ENCODE results near the gene DNAJB4. TPM values are rescaled to one million over a fixed set of nuclear protein-coding genes. Genes with fewer than 3 reads are reported as not detected.

DNAJB4 gene
- total and polyA plus RNA-seq, 7 donors: 34.9 to 209 (median 107) TPM

DNA sequence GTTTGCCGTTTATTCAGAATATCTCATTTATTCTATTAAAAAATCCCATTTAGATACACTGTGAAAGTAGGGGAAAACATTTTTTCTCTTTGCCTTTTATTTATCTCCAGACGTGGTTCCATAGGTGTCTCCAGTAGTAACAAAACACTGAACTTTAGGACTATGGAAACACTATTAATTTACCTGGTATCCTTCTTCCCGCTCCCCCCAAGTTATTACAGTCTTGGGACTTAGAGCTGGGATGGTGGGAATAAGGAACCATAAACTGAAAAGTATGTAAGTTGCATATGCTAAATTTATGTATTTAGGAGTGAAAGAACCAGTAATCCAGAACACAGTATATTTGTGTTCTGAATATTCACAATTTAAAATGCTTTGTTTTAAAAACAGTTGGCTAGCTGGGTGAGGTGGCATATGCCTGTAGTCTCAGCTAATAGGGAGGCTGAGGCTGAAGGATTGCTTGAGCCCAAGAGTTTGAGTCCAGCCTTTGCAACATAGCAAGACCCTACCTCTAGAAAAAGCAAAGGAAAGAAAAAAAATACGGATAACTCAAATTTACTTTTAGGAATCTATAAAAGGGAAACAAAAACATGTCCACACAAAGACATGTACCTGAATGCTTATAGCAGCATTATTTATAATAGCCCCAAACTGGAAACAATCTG lies 3.1 kb downstream of the DNAJB4 start:
- DNase-seq: no peak
- Histone ChIP-seq H3K36me3 (ENCODE audit: insufficient read depth in 1 of 2, low read depth in 1 of 2) (peaks cover 0 to 2% of the 10 kb centered on the region in 2 donors), H3K9me3 (no peaks in the 10 kb centered on the region), H3K4me3 (peak overlapping the region; percentile 69), H3K27ac (peak overlapping the region; percentile 95), H3K27me3 (ENCODE audit: insufficient read depth in 3 of 3, low read length in 2 of 3) (no peaks in the 10 kb centered on the region), H3K4me1 (peaks cover 49% of the 10 kb centered on the region)
- ATAC-seq: no peak
- 51 to 58% (median 51%) methylated on average over 4 of the region's 4 CpGs for WGBS, 3 donors
- intact Hi-C loops (cut with DNase I): loop anchor here (5.0 to 10.0 kb wide), 3 partner anchors 54 to 107 kb away; no protein-coding TSS in a partner anchor
- TF ChIP-seq, protein P1, sequence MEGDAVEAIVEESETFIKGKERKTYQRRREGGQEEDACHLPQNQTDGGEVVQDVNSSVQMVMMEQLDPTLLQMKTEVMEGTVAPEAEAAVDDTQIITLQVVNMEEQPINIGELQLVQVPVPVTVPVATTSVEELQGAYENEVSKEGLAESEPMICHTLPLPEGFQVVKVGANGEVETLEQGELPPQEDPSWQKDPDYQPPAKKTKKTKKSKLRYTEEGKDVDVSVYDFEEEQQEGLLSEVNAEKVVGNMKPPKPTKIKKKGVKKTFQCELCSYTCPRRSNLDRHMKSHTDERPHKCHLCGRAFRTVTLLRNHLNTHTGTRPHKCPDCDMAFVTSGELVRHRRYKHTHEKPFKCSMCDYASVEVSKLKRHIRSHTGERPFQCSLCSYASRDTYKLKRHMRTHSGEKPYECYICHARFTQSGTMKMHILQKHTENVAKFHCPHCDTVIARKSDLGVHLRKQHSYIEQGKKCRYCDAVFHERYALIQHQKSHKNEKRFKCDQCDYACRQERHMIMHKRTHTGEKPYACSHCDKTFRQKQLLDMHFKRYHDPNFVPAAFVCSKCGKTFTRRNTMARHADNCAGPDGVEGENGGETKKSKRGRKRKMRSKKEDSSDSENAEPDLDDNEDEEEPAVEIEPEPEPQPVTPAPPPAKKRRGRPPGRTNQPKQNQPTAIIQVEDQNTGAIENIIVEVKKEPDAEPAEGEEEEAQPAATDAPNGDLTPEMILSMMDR (IDR thresholded peaks at IDR 0.05): no peak

DNA sequence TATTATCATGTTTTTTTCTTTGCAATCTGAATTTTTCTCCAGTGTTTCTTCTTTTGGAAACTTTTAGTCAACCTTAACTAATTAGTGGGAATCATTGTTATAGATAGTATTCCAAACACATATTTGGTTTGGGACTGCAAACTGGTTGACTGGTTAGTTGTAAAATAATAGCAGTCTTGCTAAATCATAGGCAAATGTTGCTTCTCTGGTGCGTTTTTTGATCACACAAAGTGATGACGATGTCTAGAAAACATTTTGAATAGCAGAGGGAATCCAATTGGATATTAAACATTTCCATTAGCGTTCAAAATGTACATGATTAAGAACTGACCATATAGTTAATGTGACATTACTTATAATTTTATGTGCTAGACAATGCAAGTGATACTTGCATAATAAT lies 4.5 kb downstream of the DNAJB4 start:
- 46 to 57% (median 50%) methylated on average over 3 of the region's 3 CpGs for WGBS, 3 donors

DNA sequence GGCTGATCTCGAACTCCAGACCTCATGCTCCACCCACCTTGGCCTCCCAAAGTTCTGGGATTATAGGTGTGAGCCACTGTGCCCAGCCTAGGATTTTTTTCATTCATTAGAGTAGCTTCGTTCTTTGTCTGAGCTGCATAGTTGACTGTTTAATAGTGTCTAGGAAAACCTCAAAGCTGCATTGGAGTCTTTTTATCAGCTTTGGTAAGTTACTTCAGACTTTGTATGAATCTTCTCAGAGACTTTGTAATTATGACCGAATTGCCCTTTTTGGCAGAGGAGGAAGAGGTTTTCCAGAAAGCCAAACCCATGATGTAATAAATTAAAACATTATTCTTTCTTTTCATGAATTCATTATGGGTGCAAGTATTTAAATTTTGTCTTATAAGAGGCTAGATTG lies 5.1 kb downstream of the DNAJB4 start:
- Histone ChIP-seq H3K36me3 (ENCODE audit: insufficient read depth in 1 of 2, low read depth in 1 of 2) (peaks cover 0 to 22% of the 10 kb centered on the region in 2 donors), H3K4me3 (peak overlapping the region; percentile 69), H3K27me3 (ENCODE audit: insufficient read depth in 3 of 3, low read length in 2 of 3) (no peaks in the 10 kb centered on the region), H3K4me1 (peaks cover 56% of the 10 kb centered on the region), H3K27ac (peak overlapping the region; percentile 61), H3K9me3 (no peaks in the 10 kb centered on the region)
- DNase-seq (no peak), ATAC-seq (no peak)
- intact Hi-C loops (cut with DNase I): loop anchor here (5.0 to 10.0 kb wide), 4 partner anchors 37 to 105 kb away; partner anchors contain the start of gene GIPC2 (in 2 of the 2)
- TF ChIP-seq, protein P1 (IDR thresholded peaks at IDR 0.05): no peak
- WGBS, 3 donors: 15 to 47% (median 26%) methylated on average over 3 of the region's 3 CpGs

More for the DNA sequence above, 4.5 kb downstream of the DNAJB4 start:
- no peaks in the 10 kb centered on the region for H3K9me3 ChIP-seq
- H3K36me3 ChIP-seq (ENCODE audit: insufficient read depth in 1 of 2, low read depth in 1 of 2): peaks cover 0 to 16% of the 10 kb centered on the region in 2 donors
- peak overlapping the region; percentile 61 for H3K27ac ChIP-seq
- TF ChIP-seq, protein P1 (IDR thresholded peaks at IDR 0.05): no peak
- peaks cover 51% of the 10 kb centered on the region for H3K4me1 ChIP-seq
- intact Hi-C loops (cut with DNase I): loop anchor here (5.0 to 10.0 kb wide), 3 partner anchors 53 to 106 kb away; no protein-coding TSS in a partner anchor
- H3K4me3 ChIP-seq: peak overlapping the region; percentile 69
- DNase-seq (no peak), ATAC-seq (no peak)
- H3K27me3 ChIP-seq (ENCODE audit: insufficient read depth in 3 of 3, low read length in 2 of 3): no peaks in the 10 kb centered on the region

DNA sequence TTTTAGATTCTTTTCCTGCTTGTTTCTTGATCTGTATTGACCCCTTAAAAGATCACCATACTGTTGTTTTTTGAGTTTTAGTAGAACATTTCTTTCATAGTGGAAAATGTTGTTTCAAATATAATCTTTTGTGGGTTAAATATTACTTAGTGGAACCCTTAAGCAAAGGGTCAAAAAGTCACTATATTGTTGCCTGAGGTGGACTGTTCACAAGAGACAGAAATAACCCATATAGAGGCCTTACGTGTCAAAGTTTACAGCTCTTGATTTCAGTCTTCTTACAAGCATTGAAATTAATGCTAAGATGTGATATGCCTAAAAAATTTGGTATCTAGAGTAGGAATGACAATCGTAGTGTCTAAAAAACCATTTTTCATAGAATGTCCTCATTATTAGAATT lies 6.3 kb downstream of the DNAJB4 start:
- ATAC-seq (no peak), DNase-seq (no peak)
- no peaks in the 10 kb centered on the region for H3K9me3 ChIP-seq
- no peaks in the 10 kb centered on the region for H3K27me3 ChIP-seq (ENCODE audit: insufficient read depth in 3 of 3, low read length in 2 of 3)
- TF ChIP-seq, protein P1 (IDR thresholded peaks at IDR 0.05): no peak
- 50 to 61% (median 58%) methylated on average over 2 of the region's 2 CpGs for WGBS, 3 donors
- H3K27ac ChIP-seq: peak overlapping the region; percentile 61
- H3K4me1 ChIP-seq: peaks cover 56% of the 10 kb centered on the region
- H3K36me3 ChIP-seq (ENCODE audit: insufficient read depth in 1 of 2, low read depth in 1 of 2): peaks cover 0 to 31% of the 10 kb centered on the region in 2 donors
- peak overlapping the region; percentile 69 for H3K4me3 ChIP-seq
- intact Hi-C loops (cut with DNase I): loop anchor here (5.0 kb wide), 1 partner anchor 36 kb away; the partner anchor contains the start of gene GIPC2 (in 2 of the 2)
